GF-D8 (cell line): ENCODE measurements around the gene ST3GAL3.
A peak's percentile ranks its signal among the peaks of the same experiment; 100 is the strongest.
"Not testable (repeated sequence)": the region's sequence is repeated elsewhere in the genome, so short reads cannot be mapped to it uniquely, and the experiment has no call there.

Experiments
- DNase-seq: peaks from one replicate; lab custom pipeline; 2025; lab: John Stamatoyannopoulos, UW

The ST3GAL3 gene

GRCh38 chr1:43822040-43822690 is 114.8 kb downstream of the ST3GAL3 start:
- no peak for DNase-seq

- no peak for DNase-seq
These were observed 117.5 kb downstream of the ST3GAL3 start for GRCh38 chr1:43824795-43825194.

- no peak for DNase-seq
These were observed 121.2 kb downstream of the ST3GAL3 start for GRCh38 chr1:43828574-43828973.

DNA sequence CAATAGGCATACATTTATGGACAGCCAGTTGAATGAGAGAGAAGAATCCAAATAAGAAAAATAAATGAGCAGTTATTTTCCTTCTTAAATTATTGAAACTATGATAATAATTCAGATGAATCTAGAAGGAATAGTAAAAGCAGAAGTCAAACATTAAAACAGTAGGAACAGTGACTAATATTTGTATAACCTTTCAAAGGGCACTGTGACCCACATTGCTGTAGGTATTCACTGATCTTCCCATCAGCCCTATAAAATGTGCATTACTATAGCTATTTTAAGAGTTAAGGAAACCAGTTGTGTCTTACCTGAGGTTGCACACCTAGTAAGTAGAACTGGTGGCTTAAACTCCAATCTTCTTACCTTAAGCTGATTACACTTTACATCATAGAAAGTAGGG is 123.5 kb downstream of the ST3GAL3 start:
- DNase-seq = no peak

- no peak for DNase-seq
These were observed 124.5 kb downstream of the ST3GAL3 start for GRCh38 chr1:43831851-43832250.

DNA sequence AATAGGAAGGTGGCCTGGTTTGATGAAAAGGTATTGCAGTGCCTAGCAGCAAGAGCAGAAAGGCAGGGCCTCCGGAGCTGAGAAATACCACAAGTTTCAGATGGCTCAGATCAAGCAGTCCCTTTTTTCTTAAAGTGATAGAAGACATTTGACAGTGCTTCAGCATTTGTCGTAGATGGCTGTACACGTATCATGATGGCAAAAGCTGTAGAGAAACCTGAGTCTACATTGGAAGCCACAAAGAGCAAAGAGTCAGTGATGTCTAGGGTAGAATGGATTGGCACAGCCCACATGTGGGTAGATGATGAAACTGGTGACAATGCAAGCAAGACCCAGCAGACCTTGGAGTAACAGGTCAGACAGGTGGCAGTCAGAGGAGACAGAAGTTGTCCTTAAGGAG is 124.9 kb downstream of the ST3GAL3 start:
- DNase-seq = no peak

DNA sequence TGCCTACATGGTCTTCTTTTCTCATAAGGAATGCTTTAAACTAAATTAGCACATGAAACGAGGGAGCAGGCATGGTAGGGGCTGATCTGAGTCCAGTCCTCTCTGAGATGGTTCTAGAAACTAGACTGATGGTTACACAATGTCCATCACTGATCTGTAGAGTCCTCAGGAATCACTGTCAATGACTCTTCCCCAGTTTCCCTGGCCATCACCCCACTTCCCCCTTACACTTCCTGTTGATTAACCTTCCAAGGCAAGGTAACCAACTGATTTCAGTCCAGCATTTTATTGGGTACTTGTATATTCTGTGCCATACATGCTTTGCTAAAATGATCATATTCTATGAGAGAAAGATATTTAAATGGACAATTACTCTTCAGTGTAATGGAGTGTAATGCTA is 125.7 kb downstream of the ST3GAL3 start:
- no peak for DNase-seq

- not testable (repeated sequence) for DNase-seq
These were observed 126.6 kb downstream of the ST3GAL3 start for GRCh38 chr1:43833902-43834279.

DNA sequence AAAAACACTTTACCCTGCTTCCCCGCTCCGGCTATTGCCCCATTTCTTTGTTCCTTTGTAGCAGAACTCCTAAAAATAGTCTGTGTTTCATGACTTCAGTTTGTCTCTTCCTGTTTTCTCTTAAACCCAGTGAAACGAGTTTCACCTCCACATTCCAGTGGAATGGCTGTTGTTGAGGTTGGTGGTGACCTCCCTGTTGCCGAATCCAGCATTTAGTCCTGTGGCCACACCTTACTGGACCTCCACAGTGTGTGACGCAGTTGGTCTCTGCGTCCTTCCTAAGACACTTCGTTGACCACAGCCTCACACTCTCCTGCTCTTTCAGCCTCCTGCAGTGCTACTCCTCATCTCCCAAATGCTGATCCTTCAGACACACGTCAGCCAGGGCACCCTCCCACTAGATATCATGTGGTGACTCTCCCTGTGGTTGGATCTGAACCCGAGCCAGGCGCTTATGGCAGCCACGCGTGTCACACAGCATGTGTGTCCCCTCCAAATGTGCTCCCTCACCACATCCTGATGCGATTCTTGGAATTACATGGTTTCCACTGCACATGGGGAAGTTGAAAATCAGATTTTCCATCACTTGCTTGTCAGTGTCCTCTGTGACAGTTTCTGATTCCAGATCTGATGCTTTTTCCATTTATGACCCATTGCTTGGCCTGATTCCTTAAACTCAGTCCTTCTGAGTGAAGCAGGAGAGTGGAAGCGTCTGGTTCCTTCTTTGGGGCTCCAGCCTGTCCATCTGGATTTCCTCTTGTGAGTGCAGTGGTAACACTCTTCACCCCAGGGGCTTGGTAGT is 127.1 kb downstream of the ST3GAL3 start:
- DNase-seq = peak; percentile 90

- DNase-seq = peak; percentile 84
These were observed 128.0 kb downstream of the ST3GAL3 start for GRCh38 chr1:43835082-43836021.

GRCh38 chr1:43836267-43836951 is 129.1 kb downstream of the ST3GAL3 start:
- peak; percentile 20 for DNase-seq

- DNase-seq = no peak
These were observed 131.7 kb downstream of the ST3GAL3 start for GRCh38 chr1:43839056-43839455.

- DNase-seq = no peak
These were observed 134.2 kb downstream of the ST3GAL3 start for GRCh38 chr1:43841321-43842174.

DNA sequence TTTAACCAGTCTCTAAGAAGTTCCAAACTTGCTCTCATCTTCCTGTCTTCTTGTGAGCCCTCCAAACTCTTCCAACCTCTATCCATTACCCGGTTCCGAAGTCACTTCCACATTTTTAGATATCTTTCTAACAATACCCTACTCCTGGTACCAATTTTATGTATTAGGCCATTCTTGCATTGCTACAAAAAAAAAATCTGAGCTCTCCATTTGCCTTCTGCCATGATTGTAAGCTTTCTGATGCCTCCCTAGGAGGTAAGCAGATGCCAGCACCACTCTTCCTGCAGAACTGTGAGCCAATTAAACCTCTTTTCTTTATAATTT is 134.8 kb downstream of the ST3GAL3 start:
- DNase-seq = no peak

DNA sequence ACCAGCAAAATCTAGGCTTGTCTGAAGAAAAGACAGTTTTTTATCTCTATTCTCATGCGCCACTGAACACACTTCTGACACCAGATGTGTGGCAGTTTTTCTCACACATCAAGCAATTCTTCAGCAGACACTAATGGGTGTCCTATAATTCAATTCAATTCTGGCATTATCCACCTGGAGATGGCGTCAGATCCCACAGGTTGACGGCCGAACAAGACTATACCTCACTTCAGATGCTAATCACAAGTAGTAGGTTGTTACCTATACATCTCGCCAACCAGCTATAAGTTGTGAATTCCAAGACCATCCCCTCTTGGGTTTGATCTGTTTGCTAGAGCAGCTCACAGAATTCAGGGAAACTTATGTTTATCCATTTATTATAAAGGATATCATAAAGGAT is 136.3 kb downstream of the ST3GAL3 start:
- DNase-seq = no peak

DNA sequence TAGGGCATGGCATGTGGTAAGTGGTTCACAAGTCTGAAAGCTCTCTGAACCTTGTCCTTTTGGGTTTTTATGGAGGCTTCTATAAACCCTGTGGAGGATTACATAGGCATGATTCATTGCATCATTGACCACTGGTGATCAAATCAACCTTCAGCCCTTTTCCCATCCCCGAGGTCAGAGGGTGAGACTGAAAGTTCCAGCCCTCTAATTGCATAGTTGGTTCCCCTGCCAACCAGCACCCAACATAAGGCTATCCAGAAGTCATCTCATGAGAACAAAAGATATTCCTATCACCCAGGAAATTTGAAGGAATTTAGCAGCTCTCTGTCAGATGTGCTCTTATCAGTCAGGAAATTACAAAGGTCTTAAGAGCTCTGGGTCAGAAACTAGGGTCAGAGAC is 136.8 kb downstream of the ST3GAL3 start:
- DNase-seq = peak; percentile 30

DNA sequence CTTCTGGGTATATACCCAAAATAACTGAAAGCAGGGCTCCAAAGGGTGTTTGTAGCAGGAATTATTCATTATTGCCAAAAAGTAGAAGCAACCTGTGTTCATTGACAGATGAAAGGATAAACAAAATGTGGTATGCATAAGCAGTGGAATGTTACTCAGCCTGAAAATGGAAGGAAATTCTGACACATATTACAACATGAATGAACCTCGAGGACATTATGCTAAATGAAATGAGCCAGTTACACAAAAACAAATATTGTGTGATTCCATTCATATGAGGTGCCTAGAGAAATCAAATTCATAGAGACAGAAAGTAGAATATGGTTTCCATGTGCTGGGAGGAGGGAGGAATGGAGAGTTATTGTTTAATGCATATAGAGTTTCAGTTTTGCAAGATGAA is 140.0 kb downstream of the ST3GAL3 start:
- no peak for DNase-seq

- no peak for DNase-seq
These were observed 140.5 kb downstream of the ST3GAL3 start for GRCh38 chr1:43847882-43848281.

DNA sequence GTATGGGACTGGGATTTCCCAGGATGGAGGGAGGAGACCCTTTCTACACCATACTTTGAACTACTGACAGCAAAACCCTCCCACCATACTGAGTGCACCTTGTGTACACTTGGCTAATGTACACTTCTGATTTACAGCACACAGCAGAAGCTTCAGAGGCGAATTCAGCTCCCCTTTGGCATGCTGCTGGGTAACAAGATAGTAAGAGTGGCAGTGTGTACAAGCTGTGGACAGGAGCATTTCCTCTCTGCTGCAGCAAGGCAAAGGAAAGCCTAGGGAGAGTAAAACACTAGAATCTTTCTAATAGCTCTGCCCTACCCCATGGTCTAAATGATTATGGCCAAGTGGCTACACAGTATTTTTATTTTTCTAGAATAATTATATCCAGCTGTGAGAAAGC is 142.3 kb downstream of the ST3GAL3 start:
- DNase-seq = no peak

GRCh38 chr1:43850591-43851233 is 143.4 kb downstream of the ST3GAL3 start:
- no peak for DNase-seq
